Right forelimb (tissue), 1 donor: ENCODE results near the gene FGFR3.

Source experiments
- DNase-seq: peaks from one replicate; pipeline ENCODE4 v3.0.0-alpha.2; 2018

The FGFR3 gene

GRCh38 chr4:1792832-1793495, at the start of gene FGFR3:
TSS of gene FGFR3 (plus strand) at chr4:1793293. CDS start at chr4:1793935, 642 bp downstream.
- no peak for DNase-seq

- no peak for DNase-seq
Measured at GRCh38 chr4:1743551-1743950, 49.5 kb upstream of the FGFR3 start.

GRCh38 chr4:1743975-1744374, 49.1 kb upstream of the FGFR3 start:
- no peak for DNase-seq

- DNase-seq: no peak
Measured at GRCh38 chr4:1744552-1744951, 48.5 kb upstream of the FGFR3 start.

- no peak for DNase-seq
Measured at GRCh38 chr4:1745165-1745564, 47.9 kb upstream of the FGFR3 start.

GRCh38 chr4:1745697-1746096, 47.4 kb upstream of the FGFR3 start:
- DNase-seq: no peak

- peak; percentile 88 for DNase-seq
Measured at GRCh38 chr4:1746265-1746691, 46.8 kb upstream of the FGFR3 start.

GRCh38 chr4:1746919-1747602, 46.0 kb upstream of the FGFR3 start:
- no peak for DNase-seq

GRCh38 chr4:1747603-1747967, 45.5 kb upstream of the FGFR3 start:
- DNase-seq: no peak

GRCh38 chr4:1748465-1748995, 44.6 kb upstream of the FGFR3 start:
- DNase-seq: peak; percentile 86

GRCh38 chr4:1749370-1749769, 43.7 kb upstream of the FGFR3 start:
- DNase-seq: no peak

GRCh38 chr4:1749826-1750225, 43.3 kb upstream of the FGFR3 start:
- DNase-seq: no peak

GRCh38 chr4:1750381-1751154, 42.5 kb upstream of the FGFR3 start:
- DNase-seq: no peak

- DNase-seq: no peak
Measured at GRCh38 chr4:1751155-1751918, 41.8 kb upstream of the FGFR3 start.

GRCh38 chr4:1751919-1752283, 41.2 kb upstream of the FGFR3 start:
- DNase-seq: no peak

- no peak for DNase-seq
Measured at GRCh38 chr4:1752284-1753041, 40.6 kb upstream of the FGFR3 start.

GRCh38 chr4:1753294-1753696, 39.8 kb upstream of the FGFR3 start:
- DNase-seq: no peak

GRCh38 chr4:1753697-1754311, 39.3 kb upstream of the FGFR3 start:
- DNase-seq: no peak

- no peak for DNase-seq
Measured at GRCh38 chr4:1754336-1754735, 38.8 kb upstream of the FGFR3 start.

GRCh38 chr4:1755297-1755696, 37.8 kb upstream of the FGFR3 start:
- DNase-seq: no peak

- DNase-seq: no peak
Measured at GRCh38 chr4:1756079-1756478, 37.0 kb upstream of the FGFR3 start.
